Panc1 (cell line): ENCODE results near the gene CEP44. TPM values are rescaled to one million over a fixed set of nuclear protein-coding genes. Genes with fewer than 3 reads are reported as not detected.

Experiments
- ATAC-seq: fragments of 200-7000 bp; cut with Tn5 transposase; 2 replicates; pipeline ENCODE4 v1.9.1; 2020; ENCODE audit warnings: mild to moderate bottlenecking, moderate library complexity
- BruUV-seq: library from RNA; stranded (reverse); fragments of 400-500 nt; replicated peaks from 2 replicates; lab custom pipeline; 2021; lab: Mats Ljungman, UMichigan
- CTCF ChIA-PET: fragments of 300-600 bp; sonication (Branson Sonifier 250); formaldehyde crosslinking; loops from one replicate; lab custom pipeline; 2022; ENCODE audit warnings: antibody characterized with exemption; lab: Charles Lee
- POLR2A ChIA-PET: fragments of 300-600 bp; sonication (Branson Sonifier 250); formaldehyde crosslinking; loops from one replicate; lab custom pipeline; 2022; ENCODE audit warnings: antibody characterized with exemption; lab: Charles Lee
- DNase-seq: peaks from one replicate; pipeline ENCODE4 v3.0.0-alpha.2; 2010; ENCODE audit warnings: low read depth, low spot score
- H3K27ac ChIP-seq: 2 replicates; pipeline ENCODE4 v1.5.1; 2011; ENCODE audit warnings: mild to moderate bottlenecking, low read length, inconsistent platforms
- H3K27me3 ChIP-seq: fragments of 200-500 bp; sonication (Bioruptor generic); 2 replicates; pipeline ENCODE4 v1.6.0; 2014; ENCODE audit warnings: low read length, inconsistent platforms; ENCODE audit not compliant: control insufficient read depth, insufficient read depth
- H3K36me3 ChIP-seq: fragments of 200-500 bp; sonication (Bioruptor generic); 2 replicates; pipeline ENCODE4 v1.5.1; 2014; ENCODE audit warnings: inconsistent platforms, mild to moderate bottlenecking, low read length, moderate library complexity; ENCODE audit not compliant: control insufficient read depth, insufficient read depth
- H3K4me1 ChIP-seq: 2 replicates; pipeline ENCODE4 v1.5.1; 2011; ENCODE audit warnings: inconsistent platforms, mild to moderate bottlenecking, low read length, moderate library complexity; ENCODE audit not compliant: control insufficient read depth, insufficient read depth
- H3K4me3 ChIP-seq, 2 experiments: 2 replicates each; pipeline ENCODE4 v1.5.1; 2011 to 2012; ENCODE audit warnings: low read depth in 2 of 2, low read length in 2 of 2, mild to moderate bottlenecking in 2 of 2, inconsistent platforms in 1 of 2, moderate library complexity in 1 of 2
- H3K9me3 ChIP-seq: fragments of 200-500 bp; sonication (Bioruptor generic); 2 replicates; pipeline ENCODE4 v1.5.1; 2014; ENCODE audit warnings: low read depth, mild to moderate bottlenecking, inconsistent platforms, low read length, moderate library complexity; ENCODE audit not compliant: control insufficient read depth, insufficient read depth
- CTCF ChIP-seq: fragments of 450-650 bp; IDR thresholded peaks from 2 replicates; pipeline ENCODE4 v1.5.1; 2017; ENCODE audit warnings: mild to moderate bottlenecking
- POLR2AphosphoS5 ChIP-seq: IDR thresholded peaks from 2 replicates; pipeline ENCODE4 v1.6.1; 2012; ENCODE audit warnings: mild to moderate bottlenecking, low read depth, low read length, moderate library complexity
- REST ChIP-seq, 2 experiments: IDR thresholded peaks; 2 replicates each; pipeline ENCODE4 v1.6.1; 2011 to 2012; ENCODE audit warnings: low read depth in 2 of 2, control low read depth in 1 of 2, low read length in 1 of 2, mild to moderate bottlenecking in 1 of 2, moderate library complexity in 1 of 2; ENCODE audit not compliant: insufficient read depth in 1 of 2
- SIN3A ChIP-seq: IDR thresholded peaks from 2 replicates; pipeline ENCODE4 v1.6.1; 2012; ENCODE audit warnings: low read depth, mild to moderate bottlenecking, low read length, moderate library complexity, borderline replicate concordance; ENCODE audit not compliant: insufficient read depth
- TCF7L2 ChIP-seq: IDR thresholded peaks from 2 replicates; pipeline ENCODE4 v1.6.1; 2011; ENCODE audit warnings: mild to moderate bottlenecking, low read depth, low read length, inconsistent platforms
- in situ Hi-C: cut with HindIII; loops from 2 replicates; pipeline ENCODE4 v1.10.0; 2016; ENCODE audit warnings: low sequenced_read_pairs, low pct_unique_long_range_greater_than_20kb
- intact Hi-C: fragments of 100-400 bp; cut with micrococcal nuclease; formaldehyde crosslinking; loops from one replicate; pipeline ENCODE4 v1.10.0; 2022; ENCODE audit not compliant: unreplicated experiment
- total RNA-seq: library from RNA; stranded (reverse); gene quantifications from one replicate; pipeline ENCODE4 v1.2.1, GENCODE V29; 2021; ENCODE audit not compliant: unreplicated experiment

CEP44 gene
- total RNA-seq, 1 experiment from 2014 or later, result 9.8 TPM

GRCh38 chr4:174324236-174324635 lies 40.5 kb downstream of the CEP44 start:
- H3K36me3 ChIP-seq, result no peaks in the 10 kb centered on the region
- ChIA-PET CTCF (no interaction called here), POLR2A (no interaction called here)
- ATAC-seq (no peak), DNase-seq (no peak)
- H3K9me3 ChIP-seq, result no peaks in the 10 kb centered on the region
- no peak overlapping the region for H3K27ac ChIP-seq
- no TSS peak for BruUV-seq
- in situ Hi-C loops, result no loop called here
- TF ChIP-seq TCF7L2, result no peak
- TF ChIP-seq CTCF, result no peak
- no peak for TF ChIP-seq POLR2AphosphoS5
- no peak for TF ChIP-seq SIN3A
- TF ChIP-seq REST (IDR thresholded peaks at IDR 0.05; ENCODE audit: insufficient read depth in 1 of 2, low read depth in 2 of 2, low read length in 1 of 2), result no peak
- no peak overlapping the region for H3K4me3 ChIP-seq
- no peaks in the 10 kb centered on the region for H3K4me1 ChIP-seq
- intact Hi-C loops, result no loop called here
- H3K27me3 ChIP-seq, result no peaks in the 10 kb centered on the region

- H3K27ac ChIP-seq, result no peak overlapping the region
- no TSS peak for BruUV-seq
- no peak overlapping the region for H3K4me3 ChIP-seq
- no peaks in the 10 kb centered on the region for H3K9me3 ChIP-seq
- no peaks in the 10 kb centered on the region for H3K27me3 ChIP-seq
- H3K36me3 ChIP-seq, result no peaks in the 10 kb centered on the region
- in situ Hi-C loops, result no loop called here
- DNase-seq, result no peak
- ATAC-seq, result no peak
- TF ChIP-seq TCF7L2 (no peak), SIN3A (no peak), REST (IDR thresholded peaks at IDR 0.05; ENCODE audit: insufficient read depth in 1 of 2, low read depth in 2 of 2, low read length in 1 of 2) (no peak), CTCF (no peak)
- intact Hi-C loops, result no loop called here
- H3K4me1 ChIP-seq, result no peaks in the 10 kb centered on the region
- CTCF ChIA-PET, result no interaction called here
- POLR2A ChIA-PET, result no interaction called here
Observed at GRCh38 chr4:174324725-174325124, 41.0 kb downstream of the CEP44 start.
